ENCODE measurements around the gene PER2. TPM values are rescaled to one million over a fixed set of nuclear protein-coding genes. Genes with fewer than 3 reads are reported as not detected.

PER2 gene
- total RNA-seq, 2 donors from 2014 or later: 5.2 to 9.4 TPM

GRCh38 chr2:238257786-238258700 is 30.4 kb downstream of the PER2 start:
- no peak for DNase-seq (ENCODE audit: low spot score)
- H3K27ac ChIP-seq: no peak overlapping the region
- H3K4me3 ChIP-seq: no peak overlapping the region
- peaks cover 87% of the 10 kb centered on the region for H3K36me3 ChIP-seq
- H3K27me3 ChIP-seq: no peaks in the 10 kb centered on the region
- TF ChIP-seq CTCF (IDR thresholded peaks at IDR 0.05): no peak
- H3K9me3 ChIP-seq: no peaks in the 10 kb centered on the region
- H3K4me1 ChIP-seq: peaks cover 0 to 22% of the 10 kb centered on the region in 2 donors

- TF ChIP-seq CTCF (IDR thresholded peaks at IDR 0.05): peak; percentile 74 to 79
- H3K4me1 ChIP-seq: peaks cover 0 to 15% of the 10 kb centered on the region in 2 donors
- no peak for DNase-seq (ENCODE audit: low spot score)
- no peak overlapping the region for H3K4me3 ChIP-seq
- H3K36me3 ChIP-seq: peaks cover 90% of the 10 kb centered on the region
- no peaks in the 10 kb centered on the region for H3K27me3 ChIP-seq
- H3K27ac ChIP-seq: no peak overlapping the region
- no peaks in the 10 kb centered on the region for H3K9me3 ChIP-seq
These were observed 31.8 kb downstream of the PER2 start for GRCh38 chr2:238256594-238257104.

- peaks cover 95% of the 10 kb centered on the region for H3K36me3 ChIP-seq
- TF ChIP-seq CTCF (IDR thresholded peaks at IDR 0.05): no peak
- H3K4me3 ChIP-seq: no peak overlapping the region
- DNase-seq (ENCODE audit: low spot score): no peak
- peaks cover 0 to 9% of the 10 kb centered on the region in 2 donors for H3K4me1 ChIP-seq
- H3K27ac ChIP-seq: no peak overlapping the region
- H3K27me3 ChIP-seq: no peaks in the 10 kb centered on the region
- H3K9me3 ChIP-seq: no peaks in the 10 kb centered on the region
These were observed 32.3 kb downstream of the PER2 start for GRCh38 chr2:238256111-238256510.

DNA sequence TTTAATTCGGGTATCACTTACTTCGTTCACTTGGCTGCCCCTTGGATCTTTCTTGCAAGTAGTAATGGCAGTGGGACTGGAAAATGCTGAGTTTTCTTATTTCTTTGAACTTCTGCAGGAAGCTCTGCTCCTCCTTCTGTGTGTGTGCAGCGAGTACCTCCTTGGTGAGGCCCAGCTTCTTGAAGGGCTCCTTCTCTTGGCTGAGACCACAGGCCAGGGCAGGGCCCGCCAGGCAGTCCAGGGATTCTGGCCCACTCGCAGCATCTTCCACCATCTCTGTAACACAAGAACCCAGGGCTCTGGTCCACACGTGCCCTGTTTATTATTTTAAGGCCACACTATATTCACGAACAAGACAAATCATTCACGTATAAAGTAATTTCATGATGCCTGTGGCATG is 32.8 kb downstream of the PER2 start:
- Histone ChIP-seq H3K27ac (no peak overlapping the region), H3K4me1 (peaks cover 0 to 5% of the 10 kb centered on the region in 2 donors), H3K36me3 (peaks cover 96% of the 10 kb centered on the region), H3K27me3 (no peaks in the 10 kb centered on the region), H3K4me3 (no peak overlapping the region), H3K9me3 (no peaks in the 10 kb centered on the region)
- no peak for DNase-seq (ENCODE audit: low spot score)
- no peak for TF ChIP-seq CTCF (IDR thresholded peaks at IDR 0.05)

DNA sequence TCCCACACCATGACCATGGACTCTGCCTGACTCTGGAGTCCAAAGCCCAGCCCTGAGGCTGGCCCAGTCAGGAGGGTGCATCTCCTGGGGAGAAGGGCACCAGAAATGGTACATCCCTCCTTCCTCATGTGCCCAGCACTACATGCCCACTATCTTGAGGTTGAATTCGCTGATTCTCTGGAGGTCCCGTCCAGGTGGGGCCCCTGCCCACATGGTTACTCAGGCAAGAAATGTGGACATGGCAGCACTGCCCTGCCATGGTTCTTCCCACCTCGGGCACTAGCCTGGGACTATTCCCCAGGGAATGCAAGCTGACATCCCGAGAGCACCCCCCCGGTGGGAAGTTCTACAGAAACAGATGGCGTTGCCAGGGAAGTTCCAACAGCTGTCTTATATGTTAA is 33.3 kb downstream of the PER2 start:
- H3K4me3 ChIP-seq: no peak overlapping the region
- H3K4me1 ChIP-seq: no peaks in the 10 kb centered on the region
- TF ChIP-seq CTCF (IDR thresholded peaks at IDR 0.05): no peak
- no peak overlapping the region for H3K27ac ChIP-seq
- no peaks in the 10 kb centered on the region for H3K27me3 ChIP-seq
- H3K9me3 ChIP-seq: no peaks in the 10 kb centered on the region
- no peak for DNase-seq (ENCODE audit: low spot score)
- H3K36me3 ChIP-seq: peaks cover 98% of the 10 kb centered on the region

Measured in right atrium auricular region (tissue), 2 donors.